ENCODE data around the gene MCUB. TPM values are rescaled to one million over a fixed set of nuclear protein-coding genes. Genes with fewer than 3 reads are reported as not detected.

The MCUB gene
- total and polyA plus RNA-seq, 2 of the 13 experiments (the other 11 are each of a cell fraction or from before 2014, with no cell fraction given), result 0.95 to 2.2 TPM

- 0 out of 2 replicates have a peak, but pooled peaks have one; percentile 7 for TF ChIP-seq CTCF (CRISPR knock-in tag; IDR thresholded peaks at IDR 0.05)
- no peak for TF ChIP-seq ZNF607 (CRISPR knock-in tag; IDR thresholded peaks at IDR 0.05; ENCODE audit: borderline replicate concordance)
- TF ChIP-seq STAG1 (CRISPR knock-in tag; IDR thresholded peaks at IDR 0.05), result peak; percentile 26; the same call in 1 of the 2 replicates
- ChIA-PET CTCF (ENCODE audit: low intra/inter-chr PET ratio, low total read pairs) (no interaction called here), POLR2A (no interaction called here)
- 82% methylated on average over 6 of the region's 6 CpGs for WGBS (ENCODE audit: low lambda C conversion rate)
- Histone ChIP-seq H3K4me2 (ENCODE audit: low read depth, low read length) (no peak overlapping the region), H4K20me1 (ENCODE audit: insufficient read depth, low read length) (no peaks in the 10 kb centered on the region), H3K27me3 (ENCODE audit: control insufficient read depth in 1 of 2, insufficient read depth in 2 of 2, low read length in 2 of 2) (no peaks in the 10 kb centered on the region), H3K79me2 (ENCODE audit: insufficient read depth, low read length) (no peaks in the 10 kb centered on the region), H2AFZ (ENCODE audit: low read length) (no peak overlapping the region), H3K9ac (ENCODE audit: insufficient read depth, low read depth, low read length) (no peak overlapping the region), H3K36me3 (replicated peaks in 1 of 2; ENCODE audit: control insufficient read depth in 1 of 2, insufficient read depth in 2 of 2, low read length in 2 of 2) (peaks cover 0 to 9% of the 10 kb centered on the region in 2 experiments; a peak in 2 of 5 replicates), H3K4me3 (replicated peaks in 1 of 3; ENCODE audit: insufficient read depth in 1 of 3, low read depth in 2 of 3, low read length in 3 of 3) (no peak overlapping the region), H3K4me1 (ENCODE audit: insufficient read depth, low read length) (peaks cover 8% of the 10 kb centered on the region), H3K9me3 (ENCODE audit: low read length) (no peaks in the 10 kb centered on the region), H3K27ac (ENCODE audit: extremely low read length, insufficient read depth, low read length) (no peak overlapping the region)
- no peak for FAIRE-seq
- no TSS peak for BruUV-seq (replicated peaks)
- no peak for DNase-seq (ENCODE audit: low spot score)
- intact Hi-C loops (cut with micrococcal nuclease; ENCODE audit: unreplicated experiment) (loop anchor here (10.0 kb wide), 2 partner anchors 94 to 316 kb away; partner anchors contain the start of gene MCUB), in situ Hi-C loops (cut with HindIII; ENCODE audit: extremely low pct_ligation_motif_present, low pct_unique_long_range_greater_than_20kb) (loop anchor here (10.0 kb wide), 1 partner anchor 234 kb away; no protein-coding TSS in a partner anchor)
- ATAC-seq, result no peak
These were observed 98.9 kb downstream of the MCUB start for GRCh38 chr4:109658871-109659410.

- in situ Hi-C loops (cut with HindIII; ENCODE audit: extremely low pct_ligation_motif_present, low pct_unique_long_range_greater_than_20kb) (loop anchor here (5.0 kb wide), 1 partner anchor 55 kb away; no protein-coding TSS in a partner anchor), intact Hi-C loops (cut with micrococcal nuclease; ENCODE audit: unreplicated experiment) (no loop called here)
- Histone ChIP-seq H3K79me2 (ENCODE audit: insufficient read depth, low read length) (no peaks in the 10 kb centered on the region), H3K4me1 (ENCODE audit: insufficient read depth, low read length) (peaks cover 8% of the 10 kb centered on the region), H3K9ac (ENCODE audit: insufficient read depth, low read depth, low read length) (no peak overlapping the region), H3K9me3 (ENCODE audit: low read length) (no peaks in the 10 kb centered on the region), H3K36me3 (replicated peaks in 1 of 2; ENCODE audit: control insufficient read depth in 1 of 2, insufficient read depth in 2 of 2, low read length in 2 of 2) (peaks cover 0 to 9% of the 10 kb centered on the region in 2 experiments; a peak in 1 of 5 replicates), H2AFZ (ENCODE audit: low read length) (no peak overlapping the region), H3K27ac (ENCODE audit: extremely low read length, insufficient read depth, low read length) (no peak overlapping the region), H3K4me3 (replicated peaks in 1 of 3; ENCODE audit: insufficient read depth in 1 of 3, low read depth in 2 of 3, low read length in 3 of 3) (no peak overlapping the region), H3K4me2 (ENCODE audit: low read depth, low read length) (no peak overlapping the region), H4K20me1 (ENCODE audit: insufficient read depth, low read length) (no peaks in the 10 kb centered on the region), H3K27me3 (ENCODE audit: control insufficient read depth in 1 of 2, insufficient read depth in 2 of 2, low read length in 2 of 2) (no peaks in the 10 kb centered on the region)
- BruUV-seq (replicated peaks), result no TSS peak
- CTCF ChIA-PET (ENCODE audit: low intra/inter-chr PET ratio, low total read pairs), result no interaction called here
- no peak for FAIRE-seq
- TF ChIP-seq GLI4 (CRISPR knock-in tag; IDR thresholded peaks at IDR 0.05; ENCODE audit: borderline replicate concordance) (no peak), ZNF331 (CRISPR knock-in tag; IDR thresholded peaks at IDR 0.05) (no peak), ZNF710 (CRISPR knock-in tag; IDR thresholded peaks at IDR 0.05; ENCODE audit: borderline replicate concordance) (no peak), CBX1 (IDR thresholded peaks at IDR 0.05; ENCODE audit: low read depth) (no peak), ZBTB39 (CRISPR knock-in tag; IDR thresholded peaks at IDR 0.05) (no peak)
- no peak for ATAC-seq
- no peak for DNase-seq (ENCODE audit: low spot score)
- WGBS (ENCODE audit: low lambda C conversion rate), result 51% methylated on average over 2 of the region's 2 CpGs
- POLR2A ChIA-PET, result no interaction called here
These were observed 102.1 kb downstream of the MCUB start for GRCh38 chr4:109662116-109662515.
